WTC11 (cell line): ENCODE data around the gene TADA2A. TPM values are rescaled to one million over a fixed set of nuclear protein-coding genes. Genes with fewer than 3 reads are reported as not detected.

Source experiments
- ATAC-seq: fragments of 200-7000 bp; cut with Tn5 transposase; 2 replicates; pipeline ENCODE4 v1.10.0; 2021; ENCODE audit warnings: mild to moderate bottlenecking, moderate library complexity
- CTCF ChIA-PET: fragments of 300-600 bp; sonication (Branson Sonifier 250); formaldehyde crosslinking; loops from one replicate; lab custom pipeline; 2021; ENCODE audit warnings: antibody characterized with exemption; lab: Charles Lee
- POLR2A ChIA-PET: fragments of 350-600 bp; sonication (Branson Sonifier 250); formaldehyde crosslinking; loops from one replicate; lab custom pipeline; 2021; ENCODE audit warnings: antibody characterized with exemption; lab: Charles Lee
- DNase-seq: peaks from one replicate; pipeline ENCODE4 v3.0.0; 2021; ENCODE audit warnings: low spot score
- H3K27ac Mint-ChIP-seq: 2 replicates; pipeline ENCODE4 v1.8.0; 2021; ENCODE audit warnings: mixed read lengths
- H3K27me3 Mint-ChIP-seq: 2 replicates; pipeline ENCODE4 v1.8.0; 2021; ENCODE audit warnings: low read depth, mild to moderate bottlenecking, moderate library complexity, mixed read lengths
- H3K36me3 Mint-ChIP-seq: 2 replicates; pipeline ENCODE4 v1.8.0; 2021; ENCODE audit warnings: mixed read lengths
- H3K4me1 Mint-ChIP-seq: 2 replicates; pipeline ENCODE4 v1.8.0; 2022; ENCODE audit warnings: mixed read lengths
- H3K4me3 Mint-ChIP-seq: 2 replicates; pipeline ENCODE4 v1.8.0; 2021; ENCODE audit warnings: mild to moderate bottlenecking, moderate library complexity, mixed read lengths
- H3K9me3 Mint-ChIP-seq: 2 replicates; pipeline ENCODE4 v1.8.0; 2021; ENCODE audit warnings: mixed read lengths
- AR ChIP-seq: fragments of 250-450 bp; sonication (Bioruptor Pico); IDR thresholded peaks from 2 replicates; pipeline ENCODE4 v1.9.0; 2021; ENCODE audit warnings: mild to moderate bottlenecking
- CREM ChIP-seq: sonication (generic); formaldehyde crosslinking; IDR thresholded peaks from 2 replicates; pipeline ENCODE4 v1.8.1; 2022; ENCODE audit warnings: mild to moderate bottlenecking, missing genetic modification reagents, moderate library complexity
- E2F4 ChIP-seq: sonication (generic); formaldehyde crosslinking; IDR thresholded peaks from 2 replicates; pipeline ENCODE4 v1.8.1; 2022; ENCODE audit warnings: low read depth, mild to moderate bottlenecking, moderate library complexity, missing genetic modification reagents, borderline replicate concordance
- ESRRA ChIP-seq: sonication (generic); formaldehyde crosslinking; IDR thresholded peaks from 2 replicates; pipeline ENCODE4 v1.8.1; 2022; ENCODE audit warnings: mild to moderate bottlenecking, missing genetic modification reagents, borderline replicate concordance
- ETV6 ChIP-seq: sonication (generic); formaldehyde crosslinking; IDR thresholded peaks from 2 replicates; pipeline ENCODE4 v1.8.1; 2022; ENCODE audit warnings: mild to moderate bottlenecking, missing genetic modification reagents
- FOXK1 ChIP-seq: sonication (generic); formaldehyde crosslinking; IDR thresholded peaks from 2 replicates; pipeline ENCODE4 v1.8.0; 2022; ENCODE audit warnings: mild to moderate bottlenecking, moderate library complexity, missing genetic modification reagents
- FOXP1 ChIP-seq: sonication (generic); formaldehyde crosslinking; IDR thresholded peaks from 2 replicates; pipeline ENCODE4 v1.8.0; 2022; ENCODE audit warnings: missing genetic modification reagents, mild to moderate bottlenecking, moderate library complexity, borderline replicate concordance
- GABPB1 ChIP-seq: sonication (generic); formaldehyde crosslinking; IDR thresholded peaks from 2 replicates; pipeline ENCODE4 v1.8.1; 2023; ENCODE audit warnings: mild to moderate bottlenecking, missing genetic modification reagents
- GTF2I ChIP-seq: fragments of 250-450 bp; sonication (Bioruptor Pico); conservative IDR thresholded peaks from 2 replicates; pipeline ENCODE4 v1.4.0; 2021; ENCODE audit warnings: mild to moderate bottlenecking
- NFE2L1 ChIP-seq: sonication (generic); formaldehyde crosslinking; IDR thresholded peaks from 2 replicates; pipeline ENCODE4 v1.8.1; 2023; ENCODE audit warnings: missing genetic modification reagents
- SP1 ChIP-seq: sonication (generic); formaldehyde crosslinking; conservative IDR thresholded peaks from 2 replicates; pipeline ENCODE4 v1.8.1; 2022; ENCODE audit warnings: missing genetic modification reagents
- USF2 ChIP-seq: sonication (generic); formaldehyde crosslinking; IDR thresholded peaks from 2 replicates; pipeline ENCODE4 v1.8.1; 2023; ENCODE audit warnings: mild to moderate bottlenecking, missing genetic modification reagents, moderate library complexity
- ZNF232 ChIP-seq: sonication (generic); formaldehyde crosslinking; IDR thresholded peaks from 2 replicates; pipeline ENCODE4 v1.8.0; 2022; ENCODE audit warnings: mild to moderate bottlenecking, missing genetic modification reagents
- ZNF263 ChIP-seq: sonication (generic); formaldehyde crosslinking; IDR thresholded peaks from 2 replicates; pipeline ENCODE4 v1.8.1; 2022; ENCODE audit warnings: low read depth, mild to moderate bottlenecking, moderate library complexity, missing genetic modification reagents
- ZNF396 ChIP-seq: fragments of 250-450 bp; sonication (Bioruptor Pico); IDR thresholded peaks from 2 replicates; pipeline ENCODE4 v1.8.0; 2021; ENCODE audit warnings: mild to moderate bottlenecking, moderate library complexity, borderline replicate concordance
- ZNF416 ChIP-seq: fragments of 250-450 bp; sonication (Bioruptor Pico); IDR thresholded peaks from 2 replicates; pipeline ENCODE4 v1.9.0; 2021; ENCODE audit warnings: mild to moderate bottlenecking, inconsistent platforms
- ZNF532 ChIP-seq: fragments of 250-450 bp; sonication (Bioruptor Pico); IDR thresholded peaks from 2 replicates; pipeline ENCODE4 v1.9.0; 2021; ENCODE audit warnings: mild to moderate bottlenecking, borderline replicate concordance
- total RNA-seq: library from RNA; stranded (reverse); gene quantifications from 3 replicates; pipeline ENCODE4 v1.2.3, GENCODE V29; 2021
- TF ChIP-seq, protein P1 (sequence below): sonication (generic); formaldehyde crosslinking; IDR thresholded peaks from 2 replicates; pipeline ENCODE4 v1.8.1; 2023; ENCODE audit warnings: mild to moderate bottlenecking, missing genetic modification reagents, borderline replicate concordance

TADA2A gene
- total RNA-seq, 1 experiment from 2014 or later, result 16.5 TPM

GRCh38 chr17:37360632-37361031 is 46.1 kb upstream of the TADA2A start (continued):
- TF ChIP-seq USF2 (CRISPR knock-in tag) (no peak), FOXP1 (no peak), CREM (CRISPR knock-in tag) (no peak), E2F4 (CRISPR knock-in tag) (no peak), ZNF263 (CRISPR knock-in tag) (no peak), GABPB1 (CRISPR knock-in tag) (no peak), NFE2L1 (CRISPR knock-in tag) (no peak), FOXK1 (CRISPR knock-in tag) (no peak)

- Mint-ChIP-seq H3K9me3 (no peaks in the 10 kb centered on the region), H3K27ac (no peak overlapping the region), H3K27me3 (no peaks in the 10 kb centered on the region), H3K4me3 (no peak overlapping the region), H3K36me3 (peaks cover 3% of the 10 kb centered on the region; the same call in 1 of the 2 replicates), H3K4me1 (peaks cover 35% of the 10 kb centered on the region)
- DNase-seq (no peak), ATAC-seq (no peak)
- ChIA-PET POLR2A (no interaction called here), CTCF (interaction anchor here (0.7 to 2.3 kb wide), 4 partner anchors 10 to 62 kb away, joined by 3 to 10 read pairs (median 3); no protein-coding TSS in a partner anchor)
- no peak for TF ChIP-seq AR
- TF ChIP-seq, protein P1, sequence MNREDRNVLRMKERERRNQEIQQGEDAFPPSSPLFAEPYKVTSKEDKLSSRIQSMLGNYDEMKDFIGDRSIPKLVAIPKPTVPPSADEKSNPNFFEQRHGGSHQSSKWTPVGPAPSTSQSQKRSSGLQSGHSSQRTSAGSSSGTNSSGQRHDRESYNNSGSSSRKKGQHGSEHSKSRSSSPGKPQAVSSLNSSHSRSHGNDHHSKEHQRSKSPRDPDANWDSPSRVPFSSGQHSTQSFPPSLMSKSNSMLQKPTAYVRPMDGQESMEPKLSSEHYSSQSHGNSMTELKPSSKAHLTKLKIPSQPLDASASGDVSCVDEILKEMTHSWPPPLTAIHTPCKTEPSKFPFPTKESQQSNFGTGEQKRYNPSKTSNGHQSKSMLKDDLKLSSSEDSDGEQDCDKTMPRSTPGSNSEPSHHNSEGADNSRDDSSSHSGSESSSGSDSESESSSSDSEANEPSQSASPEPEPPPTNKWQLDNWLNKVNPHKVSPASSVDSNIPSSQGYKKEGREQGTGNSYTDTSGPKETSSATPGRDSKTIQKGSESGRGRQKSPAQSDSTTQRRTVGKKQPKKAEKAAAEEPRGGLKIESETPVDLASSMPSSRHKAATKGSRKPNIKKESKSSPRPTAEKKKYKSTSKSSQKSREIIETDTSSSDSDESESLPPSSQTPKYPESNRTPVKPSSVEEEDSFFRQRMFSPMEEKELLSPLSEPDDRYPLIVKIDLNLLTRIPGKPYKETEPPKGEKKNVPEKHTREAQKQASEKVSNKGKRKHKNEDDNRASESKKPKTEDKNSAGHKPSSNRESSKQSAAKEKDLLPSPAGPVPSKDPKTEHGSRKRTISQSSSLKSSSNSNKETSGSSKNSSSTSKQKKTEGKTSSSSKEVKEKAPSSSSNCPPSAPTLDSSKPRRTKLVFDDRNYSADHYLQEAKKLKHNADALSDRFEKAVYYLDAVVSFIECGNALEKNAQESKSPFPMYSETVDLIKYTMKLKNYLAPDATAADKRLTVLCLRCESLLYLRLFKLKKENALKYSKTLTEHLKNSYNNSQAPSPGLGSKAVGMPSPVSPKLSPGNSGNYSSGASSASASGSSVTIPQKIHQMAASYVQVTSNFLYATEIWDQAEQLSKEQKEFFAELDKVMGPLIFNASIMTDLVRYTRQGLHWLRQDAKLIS, result no peak
- TF ChIP-seq ZNF416 (CRISPR knock-in tag), result no peak
- TF ChIP-seq GTF2I (CRISPR knock-in tag), result no peak
- no peak for TF ChIP-seq ESRRA (CRISPR knock-in tag)
- no peak for TF ChIP-seq ZNF396 (CRISPR knock-in tag)
- no peak for TF ChIP-seq ZNF532 (CRISPR knock-in tag)
- TF ChIP-seq SP1 (CRISPR knock-in tag), result no peak
- no peak for TF ChIP-seq ZNF232
- no peak for TF ChIP-seq ETV6 (CRISPR knock-in tag)
These were observed 45.1 kb upstream of the TADA2A start for GRCh38 chr17:37361543-37361942.
